Measurements from ENCODE around the gene CCDC92. TPM values are rescaled to one million over a fixed set of nuclear protein-coding genes. Genes with fewer than 3 reads are reported as not detected.

Gene CCDC92
- polyA plus RNA-seq, 1 of the 3 experiments (the other 2 are of a cell fraction) = 53.5 TPM

- Histone ChIP-seq H3K9me3 (no peaks in the 10 kb centered on the region), H3K27ac (ENCODE audit: low read depth in 2 of 2, low read length in 1 of 2) (no peak overlapping the region), H3K9me2 (no peaks in the 10 kb centered on the region), H3K4me3 (ENCODE audit: low read depth in 2 of 2, low read length in 1 of 2) (no peak overlapping the region), H3K27me3 (ENCODE audit: insufficient read depth) (no peaks in the 10 kb centered on the region), H2AFZ (ENCODE audit: low read depth) (no peak overlapping the region), H3K9ac (no peak overlapping the region), H3K4me2 (no peak overlapping the region), H4K20me1 (ENCODE audit: insufficient read depth) (0 out of 2 replicates have a peak, but pooled peaks cover 11% of the 10 kb centered on the region), H3K4me1 (ENCODE audit: control insufficient read depth in 1 of 2, insufficient read depth in 2 of 2, low read depth in 1 of 2, low read length in 1 of 2) (peaks cover 0 to 7% of the 10 kb centered on the region in 2 experiments; a peak in 1 of 4 replicates), H3K79me2 (ENCODE audit: insufficient read depth) (no peaks in the 10 kb centered on the region; the same call in 1 of the 2 replicates), H3K36me3 (replicated peaks in 1 of 2; ENCODE audit: control insufficient read depth in 1 of 2, insufficient read depth in 2 of 2, low read length in 1 of 2) (peaks cover 16 to 52% of the 10 kb centered on the region in 2 experiments), H3F3A (replicated peaks; ENCODE audit: insufficient read depth) (no peaks in the 10 kb centered on the region)
- DNase-seq = no peak
- no peak for TF ChIP-seq FOXJ3 (CRISPR knock-in tag; IDR thresholded peaks at IDR 0.05)
- 91% methylated on average over 10 of the region's 10 CpGs for WGBS (ENCODE audit: low lambda C conversion rate)
- ChIA-PET POLR2A (interaction anchor here (0.6 kb wide), 1 partner anchor 579 kb away, joined by 3 read pairs; no protein-coding TSS in a partner anchor), CTCF (interaction anchor here (1.0 kb wide), 1 partner anchor 39 kb away, joined by 4 read pairs; no protein-coding TSS in a partner anchor)
Measured at GRCh38 chr12:123944696-123945095, 27.9 kb downstream of the CCDC92 start.

- DNase-seq = no peak
- ChIA-PET CTCF (no interaction called here), POLR2A (no interaction called here)
- Histone ChIP-seq H3K9me2 (no peaks in the 10 kb centered on the region), H3K4me2 (no peak overlapping the region), H3K27ac (ENCODE audit: low read depth in 2 of 2, low read length in 1 of 2) (no peak overlapping the region), H2AFZ (ENCODE audit: low read depth) (no peak overlapping the region), H3K36me3 (replicated peaks in 1 of 2; ENCODE audit: control insufficient read depth in 1 of 2, insufficient read depth in 2 of 2, low read length in 1 of 2) (peaks cover 16 to 57% of the 10 kb centered on the region in 2 experiments), H3K9me3 (no peaks in the 10 kb centered on the region), H3F3A (replicated peaks; ENCODE audit: insufficient read depth) (no peaks in the 10 kb centered on the region), H3K4me3 (ENCODE audit: low read depth in 2 of 2, low read length in 1 of 2) (no peak overlapping the region), H4K20me1 (ENCODE audit: insufficient read depth) (0 out of 2 replicates have a peak, but pooled peaks cover 8% of the 10 kb centered on the region), H3K79me2 (ENCODE audit: insufficient read depth) (no peaks in the 10 kb centered on the region; the same call in 1 of the 2 replicates), H3K9ac (no peak overlapping the region), H3K4me1 (ENCODE audit: control insufficient read depth in 1 of 2, insufficient read depth in 2 of 2, low read depth in 1 of 2, low read length in 1 of 2) (peaks cover 0 to 1% of the 10 kb centered on the region in 2 experiments; a peak in 1 of 4 replicates), H3K27me3 (ENCODE audit: insufficient read depth) (no peaks in the 10 kb centered on the region)
- 81% methylated on average over 4 of the region's 5 CpGs for WGBS (ENCODE audit: low lambda C conversion rate)
- TF ChIP-seq FOXM1 (IDR thresholded peaks at IDR 0.05; ENCODE audit: low read depth) (no peak), SMC3 (IDR thresholded peaks at IDR 0.05; ENCODE audit: low read depth, low read length) (no peak), TCF12 (IDR thresholded peaks at IDR 0.05) (no peak)
- TF ChIP-seq, protein P1, sequence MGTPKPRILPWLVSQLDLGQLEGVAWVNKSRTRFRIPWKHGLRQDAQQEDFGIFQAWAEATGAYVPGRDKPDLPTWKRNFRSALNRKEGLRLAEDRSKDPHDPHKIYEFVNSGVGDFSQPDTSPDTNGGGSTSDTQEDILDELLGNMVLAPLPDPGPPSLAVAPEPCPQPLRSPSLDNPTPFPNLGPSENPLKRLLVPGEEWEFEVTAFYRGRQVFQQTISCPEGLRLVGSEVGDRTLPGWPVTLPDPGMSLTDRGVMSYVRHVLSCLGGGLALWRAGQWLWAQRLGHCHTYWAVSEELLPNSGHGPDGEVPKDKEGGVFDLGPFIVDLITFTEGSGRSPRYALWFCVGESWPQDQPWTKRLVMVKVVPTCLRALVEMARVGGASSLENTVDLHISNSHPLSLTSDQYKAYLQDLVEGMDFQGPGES (IDR thresholded peaks at IDR 0.05; ENCODE audit: low read depth, low read length) = no peak
Measured at GRCh38 chr12:123943816-123944215, 28.8 kb downstream of the CCDC92 start.

DNA sequence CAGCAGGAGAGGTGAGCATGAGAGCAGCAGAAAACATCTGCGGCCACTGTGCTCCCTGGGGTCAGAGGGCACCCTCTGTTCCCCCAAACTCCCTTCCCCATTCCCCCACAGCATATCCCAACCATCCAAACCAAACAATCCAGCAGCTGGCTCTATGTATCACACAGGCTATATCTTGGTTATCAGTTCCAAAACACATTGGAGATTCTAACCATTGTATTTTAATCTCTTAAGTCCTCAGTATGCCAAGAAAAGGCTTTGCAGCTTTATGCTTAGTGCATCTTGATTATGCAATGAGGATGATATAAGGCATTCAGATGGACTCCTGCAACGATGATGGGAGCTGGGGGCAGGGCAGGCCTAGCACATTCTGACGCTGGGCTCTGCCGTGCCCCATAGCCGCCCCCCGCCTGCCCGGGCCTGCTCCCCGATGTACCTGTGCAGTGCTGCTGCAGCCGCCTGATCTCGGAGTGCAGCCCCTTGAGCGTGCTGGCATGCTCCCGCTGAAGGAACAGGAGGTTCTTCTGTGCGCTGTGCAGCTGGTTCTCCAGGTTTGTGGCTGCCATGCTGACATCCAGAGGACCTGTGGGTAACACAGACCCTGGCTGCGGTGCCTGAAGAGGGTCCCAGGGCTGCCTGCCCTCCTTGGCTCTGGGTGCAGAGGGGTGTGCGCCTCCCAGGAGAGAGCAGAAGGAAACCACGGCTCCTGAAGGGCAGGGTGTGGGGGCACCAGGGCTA, 29.6 kb downstream of the CCDC92 start:
- TF ChIP-seq YY1 (IDR thresholded peaks at IDR 0.05; ENCODE audit: low read depth) (no peak), NFIC (IDR thresholded peaks at IDR 0.05; ENCODE audit: borderline replicate concordance) (no peak), MXI1 (IDR thresholded peaks at IDR 0.05; ENCODE audit: low read depth, low read length) (no peak)
- H4K20me1 ChIP-seq (ENCODE audit: insufficient read depth) = 0 out of 2 replicates have a peak, but pooled peaks cover 2% of the 10 kb centered on the region
- ChIA-PET CTCF (no interaction called here), POLR2A (no interaction called here)
- H3F3A ChIP-seq (replicated peaks; ENCODE audit: insufficient read depth) = no peaks in the 10 kb centered on the region
- 100% methylated on average over 5 of the region's 16 CpGs for WGBS (ENCODE audit: low lambda C conversion rate)
- no peaks in the 10 kb centered on the region for H3K27me3 ChIP-seq (ENCODE audit: insufficient read depth)
- no peak for DNase-seq
- no peak overlapping the region for H2AFZ ChIP-seq (ENCODE audit: low read depth)
- no peaks in the 10 kb centered on the region; the same call in 1 of the 2 replicates for H3K79me2 ChIP-seq (ENCODE audit: insufficient read depth)
- H3K4me2 ChIP-seq = no peak overlapping the region
- H3K9ac ChIP-seq = no peak overlapping the region
- no peaks in the 10 kb centered on the region; a peak in 1 of 4 replicates for H3K4me1 ChIP-seq (ENCODE audit: control insufficient read depth in 1 of 2, insufficient read depth in 2 of 2, low read depth in 1 of 2, low read length in 1 of 2)
- H3K4me3 ChIP-seq (ENCODE audit: low read depth in 2 of 2, low read length in 1 of 2) = no peak overlapping the region
- H3K9me2 ChIP-seq = no peaks in the 10 kb centered on the region
- H3K9me3 ChIP-seq = no peaks in the 10 kb centered on the region
- H3K27ac ChIP-seq (ENCODE audit: low read depth in 2 of 2, low read length in 1 of 2) = peak overlapping the region in 1 of 2 experiments; percentile 35; a peak in 2 of 4 replicates
- H3K36me3 ChIP-seq (replicated peaks in 1 of 2; ENCODE audit: control insufficient read depth in 1 of 2, insufficient read depth in 2 of 2, low read length in 1 of 2) = peaks cover 16 to 57% of the 10 kb centered on the region in 2 experiments

Measured in SK-N-SH (cell line).